ENCODE measurements around the gene INAFM2.

DNA sequence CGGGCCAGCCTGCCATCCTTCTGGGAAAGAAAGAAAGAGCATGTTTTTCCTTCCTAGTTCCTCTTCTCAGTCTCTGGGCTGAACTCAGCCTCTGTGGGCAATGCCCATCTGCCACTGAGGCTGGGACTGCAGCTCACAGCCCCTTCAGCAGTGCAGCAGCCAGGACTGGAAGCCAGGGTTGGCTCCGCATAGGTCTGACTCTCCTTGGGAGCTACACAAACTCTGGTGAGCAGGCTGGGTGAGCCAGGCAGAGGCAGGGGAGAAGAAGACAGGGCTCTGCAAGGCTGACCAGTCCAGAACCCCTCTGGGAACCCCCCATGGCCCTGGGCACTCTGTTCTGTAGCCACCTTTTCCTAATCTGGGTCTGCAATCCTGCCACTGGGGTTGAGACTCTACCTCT lies 38.1 kb downstream of the INAFM2 start:
- TF ChIP-seq GABPA (IDR thresholded peaks at IDR 0.05 in 1 of 2, conservative IDR thresholded peaks at IDR 0.05 in 1 of 2) (no peak), JUND (IDR thresholded peaks at IDR 0.05) (no peak), EGR1 (IDR thresholded peaks at IDR 0.05; ENCODE audit: low read depth in 2 of 2) (no peak)
- TF ChIP-seq, protein P1, sequence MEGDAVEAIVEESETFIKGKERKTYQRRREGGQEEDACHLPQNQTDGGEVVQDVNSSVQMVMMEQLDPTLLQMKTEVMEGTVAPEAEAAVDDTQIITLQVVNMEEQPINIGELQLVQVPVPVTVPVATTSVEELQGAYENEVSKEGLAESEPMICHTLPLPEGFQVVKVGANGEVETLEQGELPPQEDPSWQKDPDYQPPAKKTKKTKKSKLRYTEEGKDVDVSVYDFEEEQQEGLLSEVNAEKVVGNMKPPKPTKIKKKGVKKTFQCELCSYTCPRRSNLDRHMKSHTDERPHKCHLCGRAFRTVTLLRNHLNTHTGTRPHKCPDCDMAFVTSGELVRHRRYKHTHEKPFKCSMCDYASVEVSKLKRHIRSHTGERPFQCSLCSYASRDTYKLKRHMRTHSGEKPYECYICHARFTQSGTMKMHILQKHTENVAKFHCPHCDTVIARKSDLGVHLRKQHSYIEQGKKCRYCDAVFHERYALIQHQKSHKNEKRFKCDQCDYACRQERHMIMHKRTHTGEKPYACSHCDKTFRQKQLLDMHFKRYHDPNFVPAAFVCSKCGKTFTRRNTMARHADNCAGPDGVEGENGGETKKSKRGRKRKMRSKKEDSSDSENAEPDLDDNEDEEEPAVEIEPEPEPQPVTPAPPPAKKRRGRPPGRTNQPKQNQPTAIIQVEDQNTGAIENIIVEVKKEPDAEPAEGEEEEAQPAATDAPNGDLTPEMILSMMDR (IDR thresholded peaks at IDR 0.05; ENCODE audit: low read depth, low read length, missing input control) = no peak

Data from liver (tissue), 3 donors.